Fibroblast of mammary gland (primary cell): Measurements from ENCODE around the gene PHACTR1.

Experiments
- DNase-seq: peaks from one replicate; pipeline ENCODE4 v3.0.0-alpha.2; 2010; ENCODE audit warnings: low read depth
- H3K4me3 ChIP-seq: 2 replicates; pipeline ENCODE4 v1.5.1; 2011; ENCODE audit warnings: low read depth, mild to moderate bottlenecking, low read length, moderate library complexity; ENCODE audit not compliant: control insufficient read depth
- TF ChIP-seq, protein P1 (sequence below): conservative IDR thresholded peaks from 2 replicates; pipeline ENCODE4 v1.5.1; 2011; ENCODE audit warnings: low read depth, low read length, inconsistent platforms; ENCODE audit not compliant: control insufficient read depth, insufficient read depth

The PHACTR1 gene

DNA sequence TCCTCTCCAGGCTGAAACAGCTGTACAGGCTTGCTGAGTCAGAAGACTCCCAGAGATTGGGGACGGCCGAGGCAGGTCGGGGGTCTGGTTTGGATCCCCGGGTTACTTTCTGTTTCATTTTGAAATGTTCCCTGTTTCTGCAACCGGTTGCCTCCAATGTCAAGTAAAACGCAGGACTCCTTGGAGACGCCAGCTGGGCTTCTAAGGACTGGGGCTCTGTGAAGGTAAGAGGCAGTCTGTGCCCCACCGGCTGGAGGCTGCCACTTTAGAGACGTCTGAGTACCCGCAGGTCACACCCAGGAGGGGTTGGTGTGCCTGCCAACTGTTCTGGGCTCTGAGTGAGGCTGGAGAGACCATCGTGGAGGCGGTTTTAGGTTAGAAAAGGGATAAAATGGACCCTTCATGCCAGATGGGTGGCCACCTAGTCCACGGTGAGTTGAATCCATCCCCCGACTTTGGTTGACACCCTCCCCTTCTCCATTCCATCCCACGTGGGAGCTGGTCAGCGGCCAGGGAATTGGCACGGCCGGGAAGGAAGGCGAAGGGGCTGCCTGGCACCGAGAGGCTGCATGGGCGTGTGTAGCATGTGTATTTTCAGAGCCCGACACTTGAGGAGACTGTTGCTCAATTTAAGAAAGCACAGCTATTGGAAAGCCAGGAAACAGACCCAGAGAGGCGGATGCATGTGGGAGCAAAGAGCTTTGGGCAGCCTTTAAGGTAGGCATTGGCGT is 240.9 kb downstream of the PHACTR1 start:
- peak; percentile 69 for DNase-seq
- peak overlapping the region; percentile 71 for H3K4me3 ChIP-seq
- TF ChIP-seq, protein P1, sequence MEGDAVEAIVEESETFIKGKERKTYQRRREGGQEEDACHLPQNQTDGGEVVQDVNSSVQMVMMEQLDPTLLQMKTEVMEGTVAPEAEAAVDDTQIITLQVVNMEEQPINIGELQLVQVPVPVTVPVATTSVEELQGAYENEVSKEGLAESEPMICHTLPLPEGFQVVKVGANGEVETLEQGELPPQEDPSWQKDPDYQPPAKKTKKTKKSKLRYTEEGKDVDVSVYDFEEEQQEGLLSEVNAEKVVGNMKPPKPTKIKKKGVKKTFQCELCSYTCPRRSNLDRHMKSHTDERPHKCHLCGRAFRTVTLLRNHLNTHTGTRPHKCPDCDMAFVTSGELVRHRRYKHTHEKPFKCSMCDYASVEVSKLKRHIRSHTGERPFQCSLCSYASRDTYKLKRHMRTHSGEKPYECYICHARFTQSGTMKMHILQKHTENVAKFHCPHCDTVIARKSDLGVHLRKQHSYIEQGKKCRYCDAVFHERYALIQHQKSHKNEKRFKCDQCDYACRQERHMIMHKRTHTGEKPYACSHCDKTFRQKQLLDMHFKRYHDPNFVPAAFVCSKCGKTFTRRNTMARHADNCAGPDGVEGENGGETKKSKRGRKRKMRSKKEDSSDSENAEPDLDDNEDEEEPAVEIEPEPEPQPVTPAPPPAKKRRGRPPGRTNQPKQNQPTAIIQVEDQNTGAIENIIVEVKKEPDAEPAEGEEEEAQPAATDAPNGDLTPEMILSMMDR: no peak

DNA sequence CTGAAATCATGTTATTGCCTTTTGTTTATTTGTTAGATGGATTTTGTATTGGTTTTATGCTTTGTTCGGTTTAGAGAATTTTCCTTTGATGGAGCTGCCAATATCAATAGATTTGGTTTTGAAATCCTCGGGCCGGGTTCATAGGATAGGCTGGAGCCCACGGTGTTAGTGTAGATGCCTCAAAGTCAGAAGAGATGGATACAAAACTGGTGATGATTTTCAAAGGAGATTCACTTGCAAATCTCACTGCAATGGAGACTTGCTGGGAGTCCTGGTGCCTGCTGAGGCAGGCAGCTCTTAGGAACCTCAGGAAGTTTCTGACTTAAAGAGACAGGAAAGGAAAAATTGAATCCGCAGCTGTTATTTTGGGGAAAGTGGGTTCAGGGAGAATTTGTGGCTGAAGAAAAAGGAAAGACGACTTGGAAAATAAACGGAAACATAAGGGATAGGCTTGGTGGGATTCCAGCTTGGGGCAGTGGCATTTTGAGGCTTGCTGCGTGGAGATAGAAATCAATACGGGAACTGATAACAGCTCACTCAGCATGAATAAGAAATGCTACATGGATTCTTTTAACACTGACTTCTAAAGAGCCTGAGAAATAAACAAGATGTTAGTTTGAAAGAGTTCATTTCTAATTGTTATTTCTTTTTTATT is 241.6 kb downstream of the PHACTR1 start:
- DNase-seq: no peak
- H3K4me3 ChIP-seq: peak overlapping the region; percentile 71
- TF ChIP-seq, protein P1: no peak

DNA sequence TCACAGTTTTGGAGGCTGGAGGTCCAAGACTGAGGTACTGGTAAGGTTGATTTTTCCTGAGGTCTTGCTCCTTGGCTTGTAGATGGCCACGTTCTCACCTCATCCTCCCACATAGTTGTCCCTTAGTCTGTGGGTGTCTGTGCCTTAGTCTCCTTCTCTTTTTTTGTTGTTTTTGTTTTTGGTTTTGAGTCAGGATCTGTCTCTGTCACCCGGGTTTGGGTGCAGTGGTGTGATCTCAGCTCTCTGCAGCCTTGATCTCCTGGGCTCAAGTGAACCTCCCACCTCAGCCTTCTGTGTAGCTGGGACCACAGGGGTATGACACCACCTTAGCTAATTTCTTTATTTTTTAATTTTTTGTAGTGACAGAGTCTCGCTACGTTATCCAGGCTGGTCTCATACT is 245.2 kb downstream of the PHACTR1 start:
- H3K4me3 ChIP-seq: no peak overlapping the region
- TF ChIP-seq, protein P1: no peak
- DNase-seq: no peak

DNA sequence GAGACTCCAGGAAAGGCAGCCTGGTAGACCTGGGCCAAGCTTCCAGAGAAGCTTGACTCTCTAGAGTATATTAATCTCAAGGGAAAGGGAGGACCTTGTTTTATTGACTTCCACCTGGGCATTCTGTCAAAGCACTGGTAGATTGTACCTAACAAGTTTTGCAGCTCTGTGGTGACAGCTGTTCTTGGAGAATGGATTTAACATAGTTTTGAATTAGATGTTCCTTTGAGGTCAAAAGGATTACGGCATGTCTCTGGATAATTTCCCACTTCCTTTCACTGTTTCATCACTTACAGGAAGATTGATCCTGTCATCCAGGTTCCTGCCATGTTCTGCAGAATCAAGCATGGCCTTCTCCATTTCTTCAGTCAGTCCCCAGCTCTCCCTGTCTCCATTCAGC is 246.0 kb downstream of the PHACTR1 start:
- DNase-seq: peak; percentile 38
- no peak overlapping the region for H3K4me3 ChIP-seq
- TF ChIP-seq, protein P1: no peak

DNA sequence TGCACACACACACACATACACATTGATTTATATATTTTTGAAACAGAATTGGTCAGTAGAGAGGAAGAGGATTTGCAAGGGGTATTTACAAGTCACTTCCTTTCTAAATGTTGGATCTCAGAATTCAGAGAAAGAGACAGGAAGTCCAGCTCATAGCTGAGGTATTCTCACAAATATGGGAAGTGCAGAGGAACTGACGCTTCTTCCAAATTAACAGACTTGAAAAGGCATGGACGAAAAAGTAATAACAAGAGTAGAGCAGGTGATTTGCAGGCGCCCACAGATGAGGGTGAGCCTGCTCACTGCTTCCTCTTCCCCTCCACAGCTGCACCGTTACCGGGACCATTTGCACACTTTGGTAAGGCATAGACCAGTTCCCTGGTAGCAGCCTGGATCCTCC is 246.4 kb downstream of the PHACTR1 start:
- no peak for DNase-seq
- TF ChIP-seq, protein P1: no peak
- H3K4me3 ChIP-seq: no peak overlapping the region

DNA sequence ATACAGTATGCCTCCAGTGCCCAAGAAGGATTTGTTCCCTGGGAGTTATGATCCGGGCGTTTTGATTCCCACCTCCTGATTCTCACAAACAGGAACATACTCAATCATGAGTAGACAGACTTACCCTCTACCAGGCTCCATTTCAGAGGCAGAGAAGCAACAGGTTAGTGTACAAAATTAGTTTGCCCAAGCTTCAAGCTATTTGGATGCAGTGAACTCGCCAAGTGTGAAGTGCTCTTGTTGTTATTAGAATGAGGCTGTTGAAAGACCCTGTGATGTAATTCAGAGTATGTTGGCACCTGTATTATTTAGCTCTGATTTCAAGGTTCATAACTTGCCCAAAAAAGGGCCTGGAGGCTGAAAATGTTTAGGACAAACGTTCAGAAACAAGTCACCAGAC is 247.0 kb downstream of the PHACTR1 start:
- TF ChIP-seq, protein P1: no peak
- no peak for DNase-seq
- no peak overlapping the region for H3K4me3 ChIP-seq
